Measurements from ENCODE around the gene NTRK2. TPM values are rescaled to one million over a fixed set of nuclear protein-coding genes. Genes with fewer than 3 reads are reported as not detected.

Gene NTRK2
- total and polyA plus RNA-seq, 4 donors = 0.26 to 1.4 (median 0.56) TPM

GRCh38 chr9:84659773-84660172 lies 9.8 kb upstream of the NTRK2 start:
- WGBS = 77% methylated on average over 1 of the region's 1 CpG
- H3K9me3 ChIP-seq (ENCODE audit: control insufficient read depth in 4 of 4, low read length in 3 of 4) = peaks cover 0 to 6% (median 0%) of the 10 kb centered on the region in 4 donors
- H3K27ac ChIP-seq (ENCODE audit: low read depth in 1 of 2, low read length in 2 of 2) = no peak overlapping the region
- TF ChIP-seq JUND (IDR thresholded peaks at IDR 0.05) = no peak
- H3K27me3 ChIP-seq (ENCODE audit: control insufficient read depth in 4 of 4, insufficient read depth in 4 of 4, low read length in 3 of 4) = peaks cover 0 to 5% (median 0%) of the 10 kb centered on the region in 4 donors
- H3K4me3 ChIP-seq (ENCODE audit: low read depth in 1 of 3, low read length in 3 of 3) = no peak overlapping the region
- DNase-seq (ENCODE audit: low spot score) = no peak
- H3K36me3 ChIP-seq (ENCODE audit: control insufficient read depth in 4 of 4, insufficient read depth in 3 of 4, low read depth in 1 of 4, low read length in 3 of 4) = no peaks in the 10 kb centered on the region
- H3K4me1 ChIP-seq (ENCODE audit: control insufficient read depth in 4 of 4, insufficient read depth in 4 of 4, low read length in 3 of 4) = no peaks in the 10 kb centered on the region
- no peak overlapping the region for H3K9ac ChIP-seq (ENCODE audit: low read depth in 1 of 2, low read length in 2 of 2)

- Histone ChIP-seq H3K27ac (ENCODE audit: low read depth in 1 of 2, low read length in 2 of 2) (no peak overlapping the region), H3K4me1 (ENCODE audit: control insufficient read depth in 4 of 4, insufficient read depth in 4 of 4, low read length in 3 of 4) (peaks cover 10 to 32% (median 31%) of the 10 kb centered on the region in 4 donors), H3K9ac (ENCODE audit: low read depth in 1 of 2, low read length in 2 of 2) (no peak overlapping the region), H3K9me3 (ENCODE audit: control insufficient read depth in 4 of 4, low read length in 3 of 4) (peaks cover 0 to 6% (median 0%) of the 10 kb centered on the region in 4 donors), H3K27me3 (ENCODE audit: control insufficient read depth in 4 of 4, insufficient read depth in 4 of 4, low read length in 3 of 4) (peaks cover 2 to 22% (median 17%) of the 10 kb centered on the region in 4 donors), H3K4me3 (ENCODE audit: low read depth in 1 of 3, low read length in 3 of 3) (peak overlapping the region in 2 of 3 donors; percentile 48 to 53), H3K36me3 (ENCODE audit: control insufficient read depth in 4 of 4, insufficient read depth in 3 of 4, low read depth in 1 of 4, low read length in 3 of 4) (no peaks in the 10 kb centered on the region)
- WGBS = 9% methylated on average over 27 of the region's 27 CpGs
- TF ChIP-seq RAD21 (IDR thresholded peaks at IDR 0.05) (peak in 1 of 2 donors; percentile 24), CTCF (IDR thresholded peaks at IDR 0.05; ENCODE audit: low read depth, low read length, missing input control) (peak; percentile 17), SP1 (IDR thresholded peaks at IDR 0.05) (no peak)
- no peak for DNase-seq (ENCODE audit: low spot score)
Measured at GRCh38 chr9:84667571-84668195, 1.8 kb upstream of the NTRK2 start.

- DNase-seq (ENCODE audit: low spot score) = peak; percentile 50
- H3K9ac ChIP-seq (ENCODE audit: low read depth in 1 of 2, low read length in 2 of 2) = no peak overlapping the region
- no peaks in the 10 kb centered on the region for H3K36me3 ChIP-seq (ENCODE audit: control insufficient read depth in 4 of 4, insufficient read depth in 3 of 4, low read depth in 1 of 4, low read length in 3 of 4)
- H3K9me3 ChIP-seq (ENCODE audit: control insufficient read depth in 4 of 4, low read length in 3 of 4) = peaks cover 0 to 6% (median 0%) of the 10 kb centered on the region in 4 donors
- peaks cover 10 to 32% (median 31%) of the 10 kb centered on the region in 4 donors for H3K4me1 ChIP-seq (ENCODE audit: control insufficient read depth in 4 of 4, insufficient read depth in 4 of 4, low read length in 3 of 4)
- TF ChIP-seq CTCF (IDR thresholded peaks at IDR 0.05; ENCODE audit: low read depth, low read length, missing input control) (peak; percentile 35), ATF3 (IDR thresholded peaks at IDR 0.05) (no peak), RAD21 (IDR thresholded peaks at IDR 0.05) (peak; percentile 49 to 58)
- H3K4me3 ChIP-seq (ENCODE audit: low read depth in 1 of 3, low read length in 3 of 3) = peak overlapping the region in 2 of 3 donors; percentile 48 to 53
- peaks cover 2 to 22% (median 17%) of the 10 kb centered on the region in 4 donors for H3K27me3 ChIP-seq (ENCODE audit: control insufficient read depth in 4 of 4, insufficient read depth in 4 of 4, low read length in 3 of 4)
- H3K27ac ChIP-seq (ENCODE audit: low read depth in 1 of 2, low read length in 2 of 2) = no peak overlapping the region
- WGBS = 2% methylated on average over 76 of the region's 76 CpGs
Measured at GRCh38 chr9:84668196-84669012, 1.1 kb upstream of the NTRK2 start.
